H1 (cell line): ENCODE measurements around the gene IRF3. TPM values are rescaled to one million over a fixed set of nuclear protein-coding genes. Genes with fewer than 3 reads are reported as not detected.

ENCODE experiments used
- polyA plus RNA-seq, 7 experiments: library from polyadenylated mRNA; depleted of rRNA in 3 of 7; stranded (reverse) in 5 of 7; unstranded in 2 of 7; fragments of >200 nt in 5 of 7; fragments of 200-250 nt in 2 of 7; gene quantifications; 1 replicate in 5 of 7; 2 replicates in 1 of 7; 4 replicates in 1 of 7; pipeline versions ENCODE4 v1.2.1 to v1.2.3, GENCODE V29; 2011 to 2013; ENCODE audit warnings: missing spikeins in 2 of 7, mixed read lengths in 2 of 7
- total RNA-seq: library from RNA; stranded (reverse); fragmentation: NEBNext Ultra II Directional; extraction: Animal tissue kit (Norgen Biotek cat#: 25700); gene quantifications from 2 replicates; pipeline ENCODE4 v1.2.1, GENCODE V29; 2021
- TF ChIP-seq, protein P1 (sequence below), 3 experiments: IDR thresholded peaks; 1 replicate in 2 of 3; 2 replicates in 1 of 3; pipeline versions ENCODE4 v1.5.1 to v1.6.1; 2011; ENCODE audit warnings: low read length in 3 of 3, mild to moderate bottlenecking in 3 of 3, inconsistent platforms in 2 of 3, low read depth in 1 of 3, moderate library complexity in 1 of 3; ENCODE audit not compliant: insufficient read depth in 1 of 3; ENCODE audit errors: control extremely low read depth in 1 of 3

IRF3 gene
- total and polyA plus RNA-seq, 2 of the 8 experiments (the other 6 are each of a cell fraction or from before 2014, with no cell fraction given), result 103 to 114 TPM

DNA sequence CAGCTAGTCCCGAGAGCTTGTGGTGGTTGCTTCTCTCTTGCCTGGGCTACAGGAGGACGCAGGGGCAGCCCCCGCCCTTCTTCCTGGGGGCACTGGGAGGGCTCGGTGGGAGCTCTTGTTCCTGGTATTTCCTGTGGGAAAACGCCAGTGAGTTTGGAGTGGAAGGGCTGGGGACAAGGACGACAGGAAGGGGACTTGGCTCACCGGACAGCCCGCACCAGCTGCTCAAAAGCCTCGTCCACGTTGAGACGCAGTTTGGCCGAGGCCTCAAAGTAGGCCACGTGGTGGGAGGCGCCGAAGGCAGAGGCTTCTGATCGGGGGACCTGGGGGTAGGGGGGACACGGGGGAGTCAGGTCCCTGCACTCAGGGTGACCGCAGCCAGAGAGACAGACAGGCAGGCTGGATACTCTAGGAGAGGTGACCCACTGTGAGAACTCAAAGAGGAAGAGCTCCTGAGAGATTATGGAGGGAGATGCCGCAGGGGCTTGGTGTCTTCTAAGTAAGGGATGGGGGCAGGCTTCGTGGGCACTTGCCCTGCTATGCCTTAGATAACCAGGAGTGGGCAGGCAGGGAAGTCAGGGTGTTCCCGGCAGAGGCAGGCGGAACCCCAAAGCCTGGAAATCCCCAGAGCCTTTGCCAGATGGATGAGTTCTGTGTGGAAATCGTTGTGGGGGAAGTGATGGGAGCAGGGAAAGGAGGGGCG is 30.0 kb downstream of the IRF3 start (continued):
- TF ChIP-seq, protein P1, sequence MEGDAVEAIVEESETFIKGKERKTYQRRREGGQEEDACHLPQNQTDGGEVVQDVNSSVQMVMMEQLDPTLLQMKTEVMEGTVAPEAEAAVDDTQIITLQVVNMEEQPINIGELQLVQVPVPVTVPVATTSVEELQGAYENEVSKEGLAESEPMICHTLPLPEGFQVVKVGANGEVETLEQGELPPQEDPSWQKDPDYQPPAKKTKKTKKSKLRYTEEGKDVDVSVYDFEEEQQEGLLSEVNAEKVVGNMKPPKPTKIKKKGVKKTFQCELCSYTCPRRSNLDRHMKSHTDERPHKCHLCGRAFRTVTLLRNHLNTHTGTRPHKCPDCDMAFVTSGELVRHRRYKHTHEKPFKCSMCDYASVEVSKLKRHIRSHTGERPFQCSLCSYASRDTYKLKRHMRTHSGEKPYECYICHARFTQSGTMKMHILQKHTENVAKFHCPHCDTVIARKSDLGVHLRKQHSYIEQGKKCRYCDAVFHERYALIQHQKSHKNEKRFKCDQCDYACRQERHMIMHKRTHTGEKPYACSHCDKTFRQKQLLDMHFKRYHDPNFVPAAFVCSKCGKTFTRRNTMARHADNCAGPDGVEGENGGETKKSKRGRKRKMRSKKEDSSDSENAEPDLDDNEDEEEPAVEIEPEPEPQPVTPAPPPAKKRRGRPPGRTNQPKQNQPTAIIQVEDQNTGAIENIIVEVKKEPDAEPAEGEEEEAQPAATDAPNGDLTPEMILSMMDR (IDR thresholded peaks at IDR 0.05; ENCODE audit: control extremely low read depth in 1 of 3, insufficient read depth in 1 of 3, low read depth in 1 of 3, low read length in 3 of 3), result peak in 2 of 3 experiments; percentile 17 to 21; a peak in 1 of 4 replicates
- TF ChIP-seq, all 59 proteins: peak for 2
